DMS 273 (cell line): ENCODE results near the gene SLC22A8.
"Not testable (repeated sequence)": the region's sequence is repeated elsewhere in the genome, so short reads cannot be mapped to it uniquely, and the experiment has no call there.

Experiments used
- DNase-seq: peaks from one replicate; lab custom pipeline; 2025; ENCODE audit not compliant: unreplicated experiment; lab: John Stamatoyannopoulos, UW

Gene SLC22A8

GRCh38 chr11:62988276-62988675 is 27.4 kb downstream of the SLC22A8 start:
- DNase-seq, result no peak

GRCh38 chr11:62985041-62985750 is 30.4 kb downstream of the SLC22A8 start:
- no peak for DNase-seq

GRCh38 chr11:62984451-62984991 is 31.1 kb downstream of the SLC22A8 start, which contains the start of gene SLC22A6:
Gene SLC22A6, minus strand, starts transcription at chr11:62984967. Its CDS starts 277 bp downstream, at chr11:62984690.
- DNase-seq, result no peak

- DNase-seq, result no peak
These were observed 32.0 kb downstream of the SLC22A8 start for GRCh38 chr11:62983536-62984199.

- DNase-seq, result no peak
These were observed 33.9 kb downstream of the SLC22A8 start for GRCh38 chr11:62981743-62982142.

GRCh38 chr11:62980133-62980760 is 35.4 kb downstream of the SLC22A8 start:
- DNase-seq, result no peak

GRCh38 chr11:62976109-62976508 is 39.5 kb downstream of the SLC22A8 start:
- peak; percentile 17 for DNase-seq

GRCh38 chr11:62974848-62975522 is 40.7 kb downstream of the SLC22A8 start:
- DNase-seq, result peak; percentile 89

- no peak for DNase-seq
These were observed 50.1 kb downstream of the SLC22A8 start for GRCh38 chr11:62965574-62965973.

- no peak for DNase-seq
These were observed 53.2 kb downstream of the SLC22A8 start for GRCh38 chr11:62962391-62962790.

GRCh38 chr11:62961017-62961570 is 54.5 kb downstream of the SLC22A8 start:
- DNase-seq, result no peak

- DNase-seq, result no peak
These were observed 56.1 kb downstream of the SLC22A8 start for GRCh38 chr11:62959422-62959980.

GRCh38 chr11:62958547-62959421 is 56.9 kb downstream of the SLC22A8 start:
- DNase-seq, result peak; percentile 57

GRCh38 chr11:62957147-62957546 is 58.5 kb downstream of the SLC22A8 start:
- DNase-seq, result no peak

GRCh38 chr11:62954478-62954877 is 61.2 kb downstream of the SLC22A8 start:
- DNase-seq, result no peak

GRCh38 chr11:62953811-62954210 is 61.8 kb downstream of the SLC22A8 start:
- no peak for DNase-seq

- DNase-seq, result no peak
These were observed 66.8 kb downstream of the SLC22A8 start for GRCh38 chr11:62948765-62949320.

GRCh38 chr11:62945538-62945937 is 70.1 kb downstream of the SLC22A8 start:
- not testable (repeated sequence) for DNase-seq
